Peyer's patch (tissue), 4 donors: ENCODE results near the gene TSPAN9. TPM values are rescaled to one million over a fixed set of nuclear protein-coding genes. Genes with fewer than 3 reads are reported as not detected.

ENCODE experiments used
- DNase-seq, 3 donors: peaks; one replicate each; pipeline ENCODE4 v3.0.0-alpha.2; 2017 to 2019
- H3K27ac ChIP-seq, 4 donors: fragments of 200-600 bp; sonication (generic); one replicate each; pipeline ENCODE4 v1.5.1; 2016 to 2019
- H3K27me3 ChIP-seq, 2 donors: fragments of 200-600 bp; sonication (generic); one replicate each; pipeline ENCODE4 v1.5.1; 2019
- H3K36me3 ChIP-seq, 3 donors: fragments of 200-600 bp; sonication (generic); one replicate each; pipeline ENCODE4 v1.5.1; 2016 to 2019
- H3K4me1 ChIP-seq, 4 donors: fragments of 200-600 bp; sonication (generic); one replicate each; pipeline ENCODE4 v1.5.1; 2016 to 2019
- H3K4me3 ChIP-seq, 4 donors: fragments of 200-600 bp; sonication (generic); 1 replicate in 3 of 4; 2 replicates in 1 of 4; pipeline ENCODE4 v1.5.1; 2016 to 2019; ENCODE audit warnings: mild to moderate bottlenecking in 1 of 4
- H3K9me3 ChIP-seq, 4 donors: fragments of 200-600 bp; sonication (generic); one replicate each; pipeline ENCODE4 v1.5.1; 2016 to 2019; ENCODE audit warnings: mild to moderate bottlenecking in 1 of 4
- POLR2A ChIP-seq, 2 donors: fragments of 450-650 bp; IDR thresholded peaks; one replicate each; pipeline ENCODE4 v1.5.1; 2017; ENCODE audit warnings: antibody characterized with exemption in 2 of 2, mild to moderate bottlenecking in 2 of 2, moderate library complexity in 2 of 2
- total RNA-seq, 4 donors: library from RNA; depleted of rRNA; stranded (reverse); fragments of >200 nt; gene quantifications; one replicate each; pipeline ENCODE4 v1.1.0, GENCODE V29; 2016
- TF ChIP-seq, protein P1 (sequence below), 6 experiments: fragments of 450-650 bp in 4 of 6; fragments of 200-600 bp in 2 of 6; sonication (generic) in 1 of 6; IDR thresholded peaks; one replicate each; pipeline ENCODE4 v1.5.1; 2017 to 2019; ENCODE audit warnings: antibody characterized with exemption in 6 of 6, mild to moderate bottlenecking in 3 of 6, moderate library complexity in 1 of 6

The TSPAN9 gene
- total RNA-seq, 4 donors from 2014 or later, result 7.5 to 23.9 (median 11.8) TPM

DNA sequence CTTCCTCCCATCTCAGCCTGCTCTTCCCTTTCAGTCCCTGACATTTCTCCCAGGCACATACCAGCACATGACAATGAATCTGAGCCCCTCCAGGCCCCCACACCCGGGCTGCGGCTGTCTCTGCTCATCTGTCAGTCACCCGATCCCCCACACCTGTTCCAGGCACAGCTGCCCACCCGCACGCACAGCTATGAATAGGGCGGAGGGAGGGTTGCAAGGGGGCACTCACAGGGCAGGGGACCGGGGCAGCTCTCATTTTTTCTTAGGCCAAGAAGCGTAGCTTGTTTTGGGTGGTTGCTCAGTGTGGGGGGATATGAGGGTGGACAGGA, 43.7 kb upstream of the TSPAN9 start:
- DNase-seq, result no peak
- Histone ChIP-seq H3K4me1 (no peaks in the 10 kb centered on the region), H3K27me3 (no peaks in the 10 kb centered on the region), H3K36me3 (no peaks in the 10 kb centered on the region), H3K27ac (no peak overlapping the region), H3K4me3 (no peak overlapping the region), H3K9me3 (no peaks in the 10 kb centered on the region)
- TF ChIP-seq, protein P1, sequence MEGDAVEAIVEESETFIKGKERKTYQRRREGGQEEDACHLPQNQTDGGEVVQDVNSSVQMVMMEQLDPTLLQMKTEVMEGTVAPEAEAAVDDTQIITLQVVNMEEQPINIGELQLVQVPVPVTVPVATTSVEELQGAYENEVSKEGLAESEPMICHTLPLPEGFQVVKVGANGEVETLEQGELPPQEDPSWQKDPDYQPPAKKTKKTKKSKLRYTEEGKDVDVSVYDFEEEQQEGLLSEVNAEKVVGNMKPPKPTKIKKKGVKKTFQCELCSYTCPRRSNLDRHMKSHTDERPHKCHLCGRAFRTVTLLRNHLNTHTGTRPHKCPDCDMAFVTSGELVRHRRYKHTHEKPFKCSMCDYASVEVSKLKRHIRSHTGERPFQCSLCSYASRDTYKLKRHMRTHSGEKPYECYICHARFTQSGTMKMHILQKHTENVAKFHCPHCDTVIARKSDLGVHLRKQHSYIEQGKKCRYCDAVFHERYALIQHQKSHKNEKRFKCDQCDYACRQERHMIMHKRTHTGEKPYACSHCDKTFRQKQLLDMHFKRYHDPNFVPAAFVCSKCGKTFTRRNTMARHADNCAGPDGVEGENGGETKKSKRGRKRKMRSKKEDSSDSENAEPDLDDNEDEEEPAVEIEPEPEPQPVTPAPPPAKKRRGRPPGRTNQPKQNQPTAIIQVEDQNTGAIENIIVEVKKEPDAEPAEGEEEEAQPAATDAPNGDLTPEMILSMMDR (IDR thresholded peaks at IDR 0.05), result no peak
- TF ChIP-seq POLR2A (IDR thresholded peaks at IDR 0.05), result no peak

DNA sequence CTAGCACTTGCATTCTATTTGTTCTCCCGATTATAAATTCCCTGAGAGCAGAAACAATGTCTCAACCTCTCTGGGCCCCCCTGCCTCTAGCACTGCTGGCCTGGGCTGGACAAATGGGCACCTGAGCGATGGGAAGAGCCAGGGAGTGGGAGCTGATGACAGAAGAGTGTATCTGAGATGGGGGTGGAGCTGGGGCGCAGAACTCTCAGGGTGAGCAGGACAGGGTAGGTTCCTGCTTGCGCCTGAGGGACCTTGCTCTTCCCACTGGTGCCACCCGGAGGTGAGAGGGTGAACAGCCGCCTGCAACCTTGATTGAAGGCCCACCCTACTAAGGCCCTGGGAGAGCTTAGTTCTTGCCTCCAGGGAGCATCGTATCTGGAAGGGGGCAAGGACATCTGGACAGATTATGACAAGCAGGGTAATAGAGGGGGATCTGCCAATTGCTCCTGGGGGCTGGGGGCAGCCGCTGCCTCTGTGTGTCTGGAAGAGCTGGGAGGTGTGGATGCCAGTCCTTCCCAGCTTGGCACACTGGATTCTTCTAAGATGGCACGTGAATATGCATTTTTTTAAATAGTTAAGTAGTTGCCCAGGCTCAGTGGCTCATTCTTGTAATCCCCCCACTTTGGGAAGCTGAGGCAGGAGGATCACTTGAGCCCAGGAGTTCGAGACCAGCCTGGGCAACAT, 43.0 kb upstream of the TSPAN9 start:
- Histone ChIP-seq H3K4me3 (no peak overlapping the region), H3K27ac (no peak overlapping the region), H3K36me3 (no peaks in the 10 kb centered on the region), H3K4me1 (no peaks in the 10 kb centered on the region), H3K9me3 (no peaks in the 10 kb centered on the region), H3K27me3 (no peaks in the 10 kb centered on the region)
- DNase-seq, result peak in 2 of 3 donors; percentile 73 to 77
- TF ChIP-seq, protein P1 (IDR thresholded peaks at IDR 0.05), result peak in 5 of 6 experiments; percentile 4 to 69 (median 57)
- TF ChIP-seq POLR2A (IDR thresholded peaks at IDR 0.05), result no peak

DNA sequence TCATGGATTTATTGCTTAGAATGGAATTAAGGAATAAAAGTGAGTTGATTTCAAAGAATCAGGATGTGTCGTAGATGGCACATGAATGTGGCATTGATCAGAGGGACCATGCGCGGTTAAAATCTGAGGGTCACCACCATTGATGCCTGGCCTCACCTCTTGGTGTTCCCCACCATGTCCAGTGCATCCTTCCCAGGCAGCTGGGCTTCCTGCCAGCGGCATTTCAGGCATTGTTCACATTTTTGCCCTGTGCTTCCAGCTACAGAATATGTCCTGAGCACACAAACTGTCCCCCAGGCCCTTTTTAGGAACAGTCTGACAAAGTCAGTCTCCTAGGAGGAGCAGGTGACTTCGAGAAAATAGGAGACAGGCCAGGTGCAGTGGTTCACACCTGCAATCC, 42.0 kb upstream of the TSPAN9 start:
- Histone ChIP-seq H3K4me1 (no peaks in the 10 kb centered on the region), H3K9me3 (no peaks in the 10 kb centered on the region), H3K36me3 (no peaks in the 10 kb centered on the region), H3K4me3 (no peak overlapping the region), H3K27ac (no peak overlapping the region), H3K27me3 (no peaks in the 10 kb centered on the region)
- TF ChIP-seq POLR2A (IDR thresholded peaks at IDR 0.05), result no peak
- DNase-seq, result no peak

DNA sequence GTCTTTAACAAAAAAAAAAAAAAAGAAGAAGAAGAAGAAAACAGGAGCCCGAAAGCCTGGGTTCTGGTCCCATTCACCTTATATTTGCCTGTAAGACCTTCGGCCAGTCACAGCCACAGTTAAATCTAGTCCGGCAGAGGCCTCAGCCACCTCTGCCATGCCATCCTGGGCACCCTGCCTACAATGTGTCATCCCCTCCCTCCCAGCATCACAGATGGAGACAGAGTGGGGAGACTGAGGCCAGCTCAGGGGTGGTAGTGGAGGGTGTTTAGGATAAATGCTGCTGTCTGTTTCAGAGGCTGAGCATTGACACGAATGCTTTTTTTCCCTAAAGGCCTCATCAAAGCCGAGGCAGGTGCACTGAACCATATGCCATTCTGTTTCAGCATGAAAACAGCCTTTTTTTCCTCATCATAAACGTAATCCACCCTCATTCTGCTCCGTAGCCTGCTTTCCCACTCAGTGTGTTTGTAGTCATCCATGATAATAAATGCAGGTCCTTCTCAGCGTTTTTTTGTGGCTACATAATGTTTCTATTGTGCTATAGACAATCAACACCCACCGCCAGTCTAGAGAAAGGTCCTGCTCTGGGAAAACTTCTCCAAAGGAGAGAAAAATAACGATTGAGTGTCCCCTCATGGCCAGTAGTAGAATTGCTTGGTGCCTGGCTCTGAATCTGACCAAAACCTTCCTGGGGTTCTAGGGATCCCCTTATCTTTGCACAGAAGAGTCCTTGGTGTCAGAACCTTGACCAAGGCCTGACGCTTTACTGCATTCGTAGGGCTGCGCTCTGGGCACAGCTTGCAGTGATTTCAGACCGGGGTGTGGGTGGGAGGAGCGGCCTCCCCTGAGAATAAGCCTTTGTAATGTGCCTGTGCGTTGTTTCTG, 41.1 kb upstream of the TSPAN9 start:
- Histone ChIP-seq H3K9me3 (no peaks in the 10 kb centered on the region), H3K27me3 (no peaks in the 10 kb centered on the region), H3K4me3 (no peak overlapping the region), H3K36me3 (no peaks in the 10 kb centered on the region), H3K27ac (no peak overlapping the region), H3K4me1 (no peaks in the 10 kb centered on the region)
- DNase-seq, result no peak
- no peak for TF ChIP-seq POLR2A (IDR thresholded peaks at IDR 0.05)
- TF ChIP-seq, protein P1 (IDR thresholded peaks at IDR 0.05), result peak in 2 of 6 experiments; percentile 6 to 12

DNA sequence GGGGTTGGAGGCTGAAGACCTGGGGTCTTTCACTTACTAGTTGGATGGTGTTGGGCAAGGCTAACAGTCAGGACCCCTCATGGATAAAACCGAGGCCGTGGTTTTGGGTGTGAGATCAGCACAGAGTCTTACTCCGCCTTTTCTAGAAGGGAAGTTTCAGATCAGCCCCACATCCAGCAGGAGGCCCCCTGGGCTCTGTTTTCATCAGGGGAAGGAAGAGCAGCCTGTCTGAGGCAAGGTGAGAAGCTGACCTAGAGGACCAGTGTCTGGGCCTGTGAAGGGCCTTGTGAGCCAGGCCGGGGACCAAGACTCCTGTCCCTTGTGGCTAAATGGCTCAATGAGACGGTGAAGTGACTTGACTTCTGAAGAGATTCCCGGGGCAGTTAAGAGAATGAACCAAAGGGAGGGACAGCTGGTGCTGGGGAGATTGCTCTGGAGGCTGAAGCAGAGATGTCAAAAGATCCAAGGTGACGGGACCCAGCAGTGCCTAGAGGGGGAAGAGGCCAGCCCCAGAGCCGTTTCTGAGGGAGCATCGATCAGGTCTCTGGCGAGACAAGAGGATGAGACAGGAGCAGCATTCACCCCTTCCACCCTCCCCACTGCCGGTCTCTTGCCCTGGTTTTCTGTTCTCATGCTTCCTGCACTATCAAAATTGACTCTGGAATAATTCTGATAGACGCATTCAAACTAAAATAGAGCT, 40.1 kb upstream of the TSPAN9 start:
- Histone ChIP-seq H3K9me3 (no peaks in the 10 kb centered on the region), H3K27me3 (no peaks in the 10 kb centered on the region), H3K27ac (no peak overlapping the region), H3K4me3 (no peak overlapping the region), H3K36me3 (no peaks in the 10 kb centered on the region), H3K4me1 (no peaks in the 10 kb centered on the region)
- TF ChIP-seq, protein P1 (IDR thresholded peaks at IDR 0.05), result no peak
- TF ChIP-seq POLR2A (IDR thresholded peaks at IDR 0.05), result no peak
- DNase-seq, result no peak

DNA sequence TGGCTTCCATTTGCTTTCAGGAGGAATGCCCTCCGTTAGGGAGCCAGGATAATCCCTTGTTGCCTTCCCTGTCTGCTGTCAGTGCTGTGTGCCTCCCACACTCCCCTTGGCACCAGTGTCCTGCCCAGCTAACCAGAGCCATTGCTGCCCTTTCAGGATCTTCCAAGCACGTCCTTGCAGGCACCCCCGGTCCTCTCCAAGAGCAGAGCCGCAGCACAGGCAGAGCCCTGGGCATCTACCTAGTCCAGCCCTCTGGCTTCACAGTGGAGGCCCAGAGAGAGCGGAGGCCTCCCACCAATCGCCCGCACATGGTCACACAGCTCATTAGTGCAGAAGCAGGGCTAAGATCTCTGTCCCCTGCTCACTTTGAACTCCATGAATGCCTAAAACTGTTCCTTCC, 39.0 kb upstream of the TSPAN9 start:
- DNase-seq, result no peak
- no peaks in the 10 kb centered on the region for H3K9me3 ChIP-seq
- H3K4me3 ChIP-seq, result no peak overlapping the region
- no peaks in the 10 kb centered on the region for H3K36me3 ChIP-seq
- no peaks in the 10 kb centered on the region for H3K4me1 ChIP-seq
- no peaks in the 10 kb centered on the region for H3K27me3 ChIP-seq
- TF ChIP-seq POLR2A (IDR thresholded peaks at IDR 0.05), result no peak
- TF ChIP-seq, protein P1 (IDR thresholded peaks at IDR 0.05), result no peak
- H3K27ac ChIP-seq, result no peak overlapping the region
